ENCODE measurements around the gene NMUR2. TPM values are rescaled to one million over a fixed set of nuclear protein-coding genes. Genes with fewer than 3 reads are reported as not detected.

Gene NMUR2
- total RNA-seq, 1 experiment from 2014 or later: not detected

DNA sequence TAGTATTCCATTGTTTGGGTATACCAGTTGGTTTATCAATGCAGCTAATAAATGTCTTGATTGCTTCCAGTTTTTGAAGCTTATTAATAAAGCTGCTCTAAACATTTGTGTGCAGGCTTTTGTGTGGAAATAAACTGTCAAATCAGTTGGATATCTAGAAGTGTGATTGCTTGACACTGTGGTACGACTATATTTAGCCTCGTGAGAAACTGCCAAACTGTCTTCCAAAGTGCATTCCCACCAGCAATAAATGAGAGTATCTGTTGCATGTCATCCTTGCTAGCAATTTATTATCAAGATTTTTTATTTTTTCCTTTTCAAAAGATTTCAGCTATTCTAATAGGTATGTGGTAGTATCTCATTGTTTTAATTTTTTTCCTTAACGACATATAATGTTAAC, 37.5 kb downstream of the NMUR2 start (continued):
- TF ChIP-seq FOSL1 (IDR thresholded peaks at IDR 0.05; ENCODE audit: low read depth) (no peak), ZNF274 (IDR thresholded peaks at IDR 0.05; ENCODE audit: low read depth, low read length) (no peak), ZFX (IDR thresholded peaks at IDR 0.05) (no peak), SIN3A (IDR thresholded peaks at IDR 0.05; ENCODE audit: low read depth) (no peak), SP1 (IDR thresholded peaks at IDR 0.05; ENCODE audit: low read depth) (no peak)
- TF ChIP-seq, protein P1, sequence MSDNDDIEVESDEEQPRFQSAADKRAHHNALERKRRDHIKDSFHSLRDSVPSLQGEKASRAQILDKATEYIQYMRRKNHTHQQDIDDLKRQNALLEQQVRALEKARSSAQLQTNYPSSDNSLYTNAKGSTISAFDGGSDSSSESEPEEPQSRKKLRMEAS (IDR thresholded peaks at IDR 0.05): no peak

DNA sequence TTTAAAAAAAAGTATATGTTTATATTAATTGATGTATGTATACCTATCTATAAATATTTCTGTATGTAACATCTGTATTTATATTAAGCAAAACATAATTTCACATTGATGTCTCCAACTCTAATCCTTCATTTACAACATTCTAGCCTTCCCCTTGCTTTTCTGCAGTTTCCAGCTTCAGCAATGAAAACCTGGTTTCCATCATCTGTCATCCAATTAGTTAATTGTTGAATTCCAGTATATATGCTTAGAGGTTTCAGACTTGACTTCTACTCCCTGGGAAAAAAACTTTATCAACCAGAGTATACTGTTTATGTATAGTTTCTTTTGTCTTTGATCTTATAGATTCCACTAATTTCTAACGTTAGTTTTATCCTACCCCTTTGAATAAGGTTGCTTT, 38.4 kb downstream of the NMUR2 start:
- CTCF ChIA-PET: no interaction called here
- TF ChIP-seq, protein P2, sequence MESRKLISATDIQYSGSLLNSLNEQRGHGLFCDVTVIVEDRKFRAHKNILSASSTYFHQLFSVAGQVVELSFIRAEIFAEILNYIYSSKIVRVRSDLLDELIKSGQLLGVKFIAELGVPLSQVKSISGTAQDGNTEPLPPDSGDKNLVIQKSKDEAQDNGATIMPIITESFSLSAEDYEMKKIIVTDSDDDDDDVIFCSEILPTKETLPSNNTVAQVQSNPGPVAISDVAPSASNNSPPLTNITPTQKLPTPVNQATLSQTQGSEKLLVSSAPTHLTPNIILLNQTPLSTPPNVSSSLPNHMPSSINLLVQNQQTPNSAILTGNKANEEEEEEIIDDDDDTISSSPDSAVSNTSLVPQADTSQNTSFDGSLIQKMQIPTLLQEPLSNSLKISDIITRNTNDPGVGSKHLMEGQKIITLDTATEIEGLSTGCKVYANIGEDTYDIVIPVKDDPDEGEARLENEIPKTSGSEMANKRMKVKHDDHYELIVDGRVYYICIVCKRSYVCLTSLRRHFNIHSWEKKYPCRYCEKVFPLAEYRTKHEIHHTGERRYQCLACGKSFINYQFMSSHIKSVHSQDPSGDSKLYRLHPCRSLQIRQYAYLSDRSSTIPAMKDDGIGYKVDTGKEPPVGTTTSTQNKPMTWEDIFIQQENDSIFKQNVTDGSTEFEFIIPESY (IDR thresholded peaks at IDR 0.05; ENCODE audit: extremely low read depth, insufficient replicate concordance, low read length): no peak
- TF ChIP-seq, protein P1 (IDR thresholded peaks at IDR 0.05): no peak
- TF ChIP-seq CEBPB (IDR thresholded peaks at IDR 0.05; ENCODE audit: low read depth) (no peak), RAD21 (IDR thresholded peaks at IDR 0.05; ENCODE audit: low read depth) (no peak), EZH2phosphoT487 (IDR thresholded peaks at IDR 0.05; ENCODE audit: borderline replicate concordance) (no peak), POLR2A (IDR thresholded peaks at IDR 0.05; ENCODE audit: borderline replicate concordance, extremely low read depth, insufficient read depth, insufficient read length) (no peak), ZFX (IDR thresholded peaks at IDR 0.05) (no peak), JUND (IDR thresholded peaks at IDR 0.05) (no peak), SRF (IDR thresholded peaks at IDR 0.05; ENCODE audit: low read depth) (no peak), CBX3 (IDR thresholded peaks at IDR 0.05; ENCODE audit: low read depth) (no peak), EGR1 (IDR thresholded peaks at IDR 0.05; ENCODE audit: low read depth) (no peak)
- TF ChIP-seq, protein P3, sequence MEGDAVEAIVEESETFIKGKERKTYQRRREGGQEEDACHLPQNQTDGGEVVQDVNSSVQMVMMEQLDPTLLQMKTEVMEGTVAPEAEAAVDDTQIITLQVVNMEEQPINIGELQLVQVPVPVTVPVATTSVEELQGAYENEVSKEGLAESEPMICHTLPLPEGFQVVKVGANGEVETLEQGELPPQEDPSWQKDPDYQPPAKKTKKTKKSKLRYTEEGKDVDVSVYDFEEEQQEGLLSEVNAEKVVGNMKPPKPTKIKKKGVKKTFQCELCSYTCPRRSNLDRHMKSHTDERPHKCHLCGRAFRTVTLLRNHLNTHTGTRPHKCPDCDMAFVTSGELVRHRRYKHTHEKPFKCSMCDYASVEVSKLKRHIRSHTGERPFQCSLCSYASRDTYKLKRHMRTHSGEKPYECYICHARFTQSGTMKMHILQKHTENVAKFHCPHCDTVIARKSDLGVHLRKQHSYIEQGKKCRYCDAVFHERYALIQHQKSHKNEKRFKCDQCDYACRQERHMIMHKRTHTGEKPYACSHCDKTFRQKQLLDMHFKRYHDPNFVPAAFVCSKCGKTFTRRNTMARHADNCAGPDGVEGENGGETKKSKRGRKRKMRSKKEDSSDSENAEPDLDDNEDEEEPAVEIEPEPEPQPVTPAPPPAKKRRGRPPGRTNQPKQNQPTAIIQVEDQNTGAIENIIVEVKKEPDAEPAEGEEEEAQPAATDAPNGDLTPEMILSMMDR (IDR thresholded peaks at IDR 0.05 in 2 of 3, conservative IDR thresholded peaks at IDR 0.05 in 1 of 3; ENCODE audit: borderline replicate concordance in 1 of 3, insufficient read depth in 1 of 3, low read depth in 2 of 3, low read length in 2 of 3): no peak
- Histone ChIP-seq H3K9me2 (ENCODE audit: insufficient read depth) (no peaks in the 10 kb centered on the region), H3K9me3 (ENCODE audit: control insufficient read depth in 1 of 2, insufficient read depth in 1 of 2, low read depth in 1 of 2, low read length in 2 of 2) (no peaks in the 10 kb centered on the region), H3K4me1 (ENCODE audit: control insufficient read depth in 1 of 2, insufficient read depth in 2 of 2, low read length in 2 of 2) (no peaks in the 10 kb centered on the region), H3K79me2 (ENCODE audit: insufficient read depth, low read length) (no peaks in the 10 kb centered on the region), H2AFZ (ENCODE audit: low read depth, low read length, poor library complexity, severe bottlenecking) (no peak overlapping the region), H3K4me2 (ENCODE audit: low read length) (no peak overlapping the region), H3K4me3 (replicated peaks in 1 of 2; ENCODE audit: low read depth in 1 of 2, low read length in 2 of 2) (no peak overlapping the region), H3K27me3 (ENCODE audit: insufficient read depth, low read length) (no peaks in the 10 kb centered on the region), H3K36me3 (ENCODE audit: control insufficient read depth in 1 of 2, insufficient read depth in 2 of 2, low read length in 2 of 2) (no peaks in the 10 kb centered on the region), H4K20me1 (ENCODE audit: insufficient read depth) (no peaks in the 10 kb centered on the region), H3K9ac (ENCODE audit: low read length) (no peak overlapping the region), H3K27ac (ENCODE audit: low read depth, low read length) (no peak overlapping the region)
- ATAC-seq: no peak
- POLR2A ChIA-PET: no interaction called here
- BruUV-seq (replicated peaks): no TSS peak
- intact Hi-C loops (cut with micrococcal nuclease): no loop called here
- no peak for DNase-seq (ENCODE audit: low read depth, low spot score)
- RAD21 ChIA-PET (ENCODE audit: low non-redundant PET in 1 of 2, low total read pairs in 2 of 2, uncharacterized antibody in 2 of 2, unreplicated experiment in 2 of 2): no interaction called here
